Measurements from ENCODE around the gene CAMK4.

CAMK4 gene

GRCh38 chr5:111422747-111423720 lies 198.8 kb downstream of the CAMK4 start:
- TF ChIP-seq CTCF (IDR thresholded peaks at IDR 0.05; ENCODE audit: low read depth, low read length): no peak
- no peak overlapping the region for H3K4me3 ChIP-seq (replicated peaks in 1 of 2; ENCODE audit: low read depth in 2 of 2, low read length in 2 of 2)
- DNase-seq (ENCODE audit: low read depth in 2 of 2): no peak

GRCh38 chr5:111425205-111425604 lies 201.0 kb downstream of the CAMK4 start:
- TF ChIP-seq CTCF (IDR thresholded peaks at IDR 0.05; ENCODE audit: low read depth, low read length): no peak
- DNase-seq (ENCODE audit: low read depth in 2 of 2): no peak
- no peak overlapping the region for H3K4me3 ChIP-seq (replicated peaks in 1 of 2; ENCODE audit: low read depth in 2 of 2, low read length in 2 of 2)

- H3K4me3 ChIP-seq (replicated peaks in 1 of 2; ENCODE audit: low read depth in 2 of 2, low read length in 2 of 2): no peak overlapping the region
- TF ChIP-seq CTCF (IDR thresholded peaks at IDR 0.05; ENCODE audit: low read depth, low read length): no peak
- no peak for DNase-seq (ENCODE audit: low read depth in 2 of 2)
These were observed 203.6 kb downstream of the CAMK4 start for GRCh38 chr5:111427762-111428161.

GRCh38 chr5:111432883-111433536 lies 208.8 kb downstream of the CAMK4 start:
- TF ChIP-seq CTCF (IDR thresholded peaks at IDR 0.05; ENCODE audit: low read depth, low read length): no peak
- peak in 1 of 2 donors; percentile 49 for DNase-seq (ENCODE audit: low read depth in 2 of 2)
- H3K4me3 ChIP-seq (replicated peaks in 1 of 2; ENCODE audit: low read depth in 2 of 2, low read length in 2 of 2): no peak overlapping the region

GRCh38 chr5:111434800-111435199 lies 210.6 kb downstream of the CAMK4 start:
- TF ChIP-seq CTCF (IDR thresholded peaks at IDR 0.05; ENCODE audit: low read depth, low read length): no peak
- no peak for DNase-seq (ENCODE audit: low read depth in 2 of 2)
- H3K4me3 ChIP-seq (replicated peaks in 1 of 2; ENCODE audit: low read depth in 2 of 2, low read length in 2 of 2): no peak overlapping the region

- no peak for TF ChIP-seq CTCF (IDR thresholded peaks at IDR 0.05; ENCODE audit: low read depth, low read length)
- no peak overlapping the region for H3K4me3 ChIP-seq (replicated peaks in 1 of 2; ENCODE audit: low read depth in 2 of 2, low read length in 2 of 2)
- peak in 1 of 2 donors; percentile 43 for DNase-seq (ENCODE audit: low read depth in 2 of 2)
These were observed 215.4 kb downstream of the CAMK4 start for GRCh38 chr5:111439473-111440075.
